Neural cell (in vitro differentiated cells): Measurements from ENCODE around the gene DPYD. TPM values are rescaled to one million over a fixed set of nuclear protein-coding genes. Genes with fewer than 3 reads are reported as not detected.

Experiments
- H2AFZ ChIP-seq: fragments of 200-600, 300-800 bp; sonication (generic), shearing (Covaris generic); 2 replicates; pipeline ENCODE4 v1.6.0; 2014; ENCODE audit warnings: low read depth, mild to moderate bottlenecking, antibody characterized with exemption, low read length, moderate library complexity
- H3F3A ChIP-seq: fragments of 200-600 bp; shearing (Covaris generic); 2 replicates; pipeline ENCODE4 v1.6.1; 2016; ENCODE audit warnings: mild to moderate bottlenecking, moderate library complexity, mixed read lengths, antibody characterized with exemption, low read length; ENCODE audit not compliant: insufficient read depth, poor library complexity, severe bottlenecking
- H3K27ac ChIP-seq: fragments of 200-600, 300-800 bp; sonication (generic), shearing (Covaris generic); 2 replicates; pipeline ENCODE4 v1.5.1; 2014; ENCODE audit warnings: mild to moderate bottlenecking, low read length, moderate library complexity
- H3K27me3 ChIP-seq: fragments of 300-800, 200-600 bp; sonication (generic), shearing (Covaris generic); 2 replicates; pipeline ENCODE4 v1.6.0; 2014; ENCODE audit warnings: mild to moderate bottlenecking, low read depth, low read length, moderate library complexity; ENCODE audit not compliant: insufficient read depth
- H3K36me3 ChIP-seq: fragments of 300-800, 200-600 bp; sonication (generic), shearing (Covaris generic); 2 replicates; pipeline ENCODE4 v1.5.1; 2014; ENCODE audit warnings: mild to moderate bottlenecking, antibody characterized with exemption, low read length, moderate library complexity; ENCODE audit not compliant: insufficient read depth
- H3K4me2 ChIP-seq: fragments of 300-800, 200-600 bp; sonication (generic), shearing (Covaris generic); 2 replicates; pipeline ENCODE4 v1.6.0; 2014; ENCODE audit warnings: mild to moderate bottlenecking, low read length
- H3K4me3 ChIP-seq: fragments of 300-800, 200-600 bp; sonication (generic), shearing (Covaris generic); 2 replicates; pipeline ENCODE4 v1.5.1; 2014; ENCODE audit warnings: mild to moderate bottlenecking, low read length, moderate library complexity
- H3K79me2 ChIP-seq: fragments of 200-600 bp; shearing (Covaris generic); replicated peaks from 2 replicates; pipeline ENCODE4 v1.6.0; 2014; ENCODE audit warnings: mild to moderate bottlenecking, low read length, moderate library complexity; ENCODE audit not compliant: insufficient read depth
- H3K9ac ChIP-seq: fragments of 300-800, 200-600 bp; sonication (generic), shearing (Covaris generic); 2 replicates; pipeline ENCODE4 v1.6.1; 2016; ENCODE audit warnings: mild to moderate bottlenecking, low read length, mixed read lengths
- H3K9me2 ChIP-seq: fragments of 200-600 bp; shearing (Covaris generic); 2 replicates; pipeline ENCODE4 v1.6.1; 2016; ENCODE audit warnings: mild to moderate bottlenecking, low read length, mixed read lengths; ENCODE audit not compliant: insufficient read depth
- H3K9me3 ChIP-seq: fragments of 200-600, 300-800 bp; sonication (generic), shearing (Covaris generic); 2 replicates; pipeline ENCODE4 v1.6.1; 2016; ENCODE audit warnings: mild to moderate bottlenecking, mixed run types, low read length, moderate library complexity, mixed read lengths
- H4K20me1 ChIP-seq: fragments of 200-600 bp; shearing (Covaris generic); 2 replicates; pipeline ENCODE4 v1.6.1; 2016; ENCODE audit warnings: mild to moderate bottlenecking, mixed run types; ENCODE audit not compliant: insufficient read depth
- CTCF ChIP-seq: fragments of 450-650 bp; IDR thresholded peaks from 2 replicates; pipeline ENCODE4 v1.5.1; 2014; ENCODE audit warnings: antibody characterized with exemption, mild to moderate bottlenecking, moderate library complexity; ENCODE audit not compliant: poor library complexity, severe bottlenecking
- EP300 ChIP-seq: fragments of 450-650 bp; conservative IDR thresholded peaks from 2 replicates; pipeline ENCODE4 v1.6.1; 2014; ENCODE audit warnings: antibody characterized with exemption, mild to moderate bottlenecking, moderate library complexity; ENCODE audit not compliant: poor library complexity, severe bottlenecking
- EZH2 ChIP-seq: fragments of 200-600, 300-800 bp; shearing (Covaris generic), sonication (generic); IDR thresholded peaks from 2 replicates; pipeline ENCODE4 v1.6.1; 2014; ENCODE audit warnings: antibody characterized with exemption, low read length, borderline replicate concordance, mild to moderate bottlenecking; ENCODE audit not compliant: insufficient read depth, poor library complexity, severe bottlenecking
- MXI1 ChIP-seq: fragments of 450-650 bp; conservative IDR thresholded peaks from 2 replicates; pipeline ENCODE4 v1.6.1; 2014; ENCODE audit warnings: antibody characterized with exemption, mild to moderate bottlenecking; ENCODE audit not compliant: poor library complexity, severe bottlenecking
- POLR2AphosphoS5 ChIP-seq: IDR thresholded peaks from 2 replicates; pipeline ENCODE4 v1.6.1; 2012
- RAD21 ChIP-seq: fragments of 450-650 bp; conservative IDR thresholded peaks from 2 replicates; pipeline ENCODE4 v1.6.1; 2014; ENCODE audit warnings: antibody characterized with exemption, mild to moderate bottlenecking, moderate library complexity
- SMC3 ChIP-seq: fragments of 450-650 bp; conservative IDR thresholded peaks from 2 replicates; pipeline ENCODE4 v1.6.1; 2014; ENCODE audit warnings: antibody characterized with exemption, mild to moderate bottlenecking, moderate library complexity; ENCODE audit not compliant: poor library complexity
- TAF1 ChIP-seq: IDR thresholded peaks from 2 replicates; pipeline ENCODE4 v1.6.1; 2012; ENCODE audit warnings: low read depth
- polyA plus RNA-seq: library from polyadenylated mRNA; depleted of rRNA; stranded (reverse); fragments of >200 nt; gene quantifications from 2 replicates; pipeline ENCODE4 v1.2.3, GENCODE V29; 2014
- TF ChIP-seq, protein P1 (sequence below): IDR thresholded peaks from 2 replicates; pipeline ENCODE4 v1.6.1; 2012; ENCODE audit warnings: borderline replicate concordance

Gene DPYD
- polyA plus RNA-seq, 1 donor from 2014 or later: 6.7 TPM

DNA sequence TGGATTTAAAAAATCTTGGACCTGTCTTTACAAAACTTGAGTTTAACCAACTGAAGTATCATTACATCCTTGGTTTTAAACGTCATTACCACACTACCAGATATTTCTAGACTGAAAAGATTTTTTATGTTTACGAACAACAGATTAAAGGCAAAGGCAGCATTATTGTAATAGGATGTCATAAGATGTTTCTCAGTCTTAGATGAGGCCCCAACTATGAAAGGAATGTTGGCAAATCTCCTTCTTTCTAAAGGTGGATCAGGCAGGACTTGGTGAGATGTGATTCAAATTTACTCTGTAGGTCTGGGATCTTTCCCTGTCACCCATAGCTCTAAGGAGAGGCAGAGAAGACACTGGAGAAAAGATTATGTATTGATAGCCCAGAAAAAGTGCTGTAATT, 781.3 kb downstream of the DPYD start:
- no peak overlapping the region for H3K4me2 ChIP-seq
- peaks cover 11% of the 10 kb centered on the region for H3F3A ChIP-seq
- H3K4me3 ChIP-seq: no peak overlapping the region
- H2AFZ ChIP-seq: no peak overlapping the region
- H3K36me3 ChIP-seq: no peaks in the 10 kb centered on the region
- H3K9ac ChIP-seq: no peak overlapping the region
- no peaks in the 10 kb centered on the region for H3K27me3 ChIP-seq
- TF ChIP-seq, protein P1, sequence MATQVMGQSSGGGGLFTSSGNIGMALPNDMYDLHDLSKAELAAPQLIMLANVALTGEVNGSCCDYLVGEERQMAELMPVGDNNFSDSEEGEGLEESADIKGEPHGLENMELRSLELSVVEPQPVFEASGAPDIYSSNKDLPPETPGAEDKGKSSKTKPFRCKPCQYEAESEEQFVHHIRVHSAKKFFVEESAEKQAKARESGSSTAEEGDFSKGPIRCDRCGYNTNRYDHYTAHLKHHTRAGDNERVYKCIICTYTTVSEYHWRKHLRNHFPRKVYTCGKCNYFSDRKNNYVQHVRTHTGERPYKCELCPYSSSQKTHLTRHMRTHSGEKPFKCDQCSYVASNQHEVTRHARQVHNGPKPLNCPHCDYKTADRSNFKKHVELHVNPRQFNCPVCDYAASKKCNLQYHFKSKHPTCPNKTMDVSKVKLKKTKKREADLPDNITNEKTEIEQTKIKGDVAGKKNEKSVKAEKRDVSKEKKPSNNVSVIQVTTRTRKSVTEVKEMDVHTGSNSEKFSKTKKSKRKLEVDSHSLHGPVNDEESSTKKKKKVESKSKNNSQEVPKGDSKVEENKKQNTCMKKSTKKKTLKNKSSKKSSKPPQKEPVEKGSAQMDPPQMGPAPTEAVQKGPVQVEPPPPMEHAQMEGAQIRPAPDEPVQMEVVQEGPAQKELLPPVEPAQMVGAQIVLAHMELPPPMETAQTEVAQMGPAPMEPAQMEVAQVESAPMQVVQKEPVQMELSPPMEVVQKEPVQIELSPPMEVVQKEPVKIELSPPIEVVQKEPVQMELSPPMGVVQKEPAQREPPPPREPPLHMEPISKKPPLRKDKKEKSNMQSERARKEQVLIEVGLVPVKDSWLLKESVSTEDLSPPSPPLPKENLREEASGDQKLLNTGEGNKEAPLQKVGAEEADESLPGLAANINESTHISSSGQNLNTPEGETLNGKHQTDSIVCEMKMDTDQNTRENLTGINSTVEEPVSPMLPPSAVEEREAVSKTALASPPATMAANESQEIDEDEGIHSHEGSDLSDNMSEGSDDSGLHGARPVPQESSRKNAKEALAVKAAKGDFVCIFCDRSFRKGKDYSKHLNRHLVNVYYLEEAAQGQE: no peak
- no peak for TF ChIP-seq POLR2AphosphoS5
- TF ChIP-seq EP300: no peak
- no peak for TF ChIP-seq EZH2
- no peak for TF ChIP-seq RAD21
- H3K79me2 ChIP-seq: no peaks in the 10 kb centered on the region
- no peaks in the 10 kb centered on the region for H3K9me2 ChIP-seq
- no peaks in the 10 kb centered on the region for H3K9me3 ChIP-seq
- H3K27ac ChIP-seq: no peak overlapping the region
- no peaks in the 10 kb centered on the region for H4K20me1 ChIP-seq

GRCh38 chr1:97138515-97139032, 782.3 kb downstream of the DPYD start:
- H3K9ac ChIP-seq: no peak overlapping the region
- no peaks in the 10 kb centered on the region for H3K9me2 ChIP-seq
- H3K27ac ChIP-seq: no peak overlapping the region
- no peaks in the 10 kb centered on the region for H3K9me3 ChIP-seq
- H3K36me3 ChIP-seq: no peaks in the 10 kb centered on the region
- H2AFZ ChIP-seq: no peak overlapping the region
- no peaks in the 10 kb centered on the region for H4K20me1 ChIP-seq
- H3K79me2 ChIP-seq: no peaks in the 10 kb centered on the region
- peaks cover 5% of the 10 kb centered on the region for H3F3A ChIP-seq
- H3K4me2 ChIP-seq: no peak overlapping the region
- H3K27me3 ChIP-seq: no peaks in the 10 kb centered on the region
- no peak overlapping the region for H3K4me3 ChIP-seq
- TF ChIP-seq EP300 (no peak), CTCF (peak; percentile 22)

- no peak overlapping the region for H3K27ac ChIP-seq
- no peaks in the 10 kb centered on the region for H3K9me2 ChIP-seq
- no peaks in the 10 kb centered on the region for H3K36me3 ChIP-seq
- H3F3A ChIP-seq: peaks cover 5% of the 10 kb centered on the region
- no peak overlapping the region for H3K4me2 ChIP-seq
- H3K4me3 ChIP-seq: no peak overlapping the region
- no peaks in the 10 kb centered on the region for H4K20me1 ChIP-seq
- no peaks in the 10 kb centered on the region for H3K27me3 ChIP-seq
- no peak overlapping the region for H3K9ac ChIP-seq
- H2AFZ ChIP-seq: no peak overlapping the region
- H3K79me2 ChIP-seq: no peaks in the 10 kb centered on the region
- H3K9me3 ChIP-seq: no peaks in the 10 kb centered on the region
- peak; percentile 65 for TF ChIP-seq SMC3
- TF ChIP-seq RAD21: peak; percentile 71
- TF ChIP-seq EP300: no peak
- no peak for TF ChIP-seq TAF1
- TF ChIP-seq POLR2AphosphoS5: no peak
- peak; percentile 64 for TF ChIP-seq CTCF
- no peak for TF ChIP-seq MXI1
These were observed 782.8 kb downstream of the DPYD start for GRCh38 chr1:97137862-97138514.
